Stimulated activated naive CD8-positive, alpha-beta T cell treated with anti-CD3 and anti-CD28 coated beads, Interleukin-15, amount 100 ng/mL, for 72 hours (primary cell): ENCODE results near the gene NCAN.
A peak's percentile ranks its signal among the peaks of the same experiment; 100 is the strongest.

Experiments used
- ATAC-seq: fragments of 150-1000 bp; cut with Tn5 transposase; 2 replicates; pipeline ENCODE4 v1.10.0; 2021; ENCODE audit warnings: mild to moderate bottlenecking, moderate library complexity
- DNase-seq, 2 donors: peaks; one replicate each; pipeline ENCODE4 v3.0.0; 2021 to 2022
- H3K27ac Mint-ChIP-seq, 2 donors: one replicate each; pipeline ENCODE4 v1.8.0; 2022; ENCODE audit warnings: mild to moderate bottlenecking in 2 of 2, mixed read lengths in 2 of 2, moderate library complexity in 2 of 2
- H3K27me3 Mint-ChIP-seq: one replicate; pipeline ENCODE4 v1.8.0; 2022; ENCODE audit warnings: mixed read lengths
- H3K4me1 Mint-ChIP-seq: one replicate; pipeline ENCODE4 v1.8.0; 2022; ENCODE audit warnings: mild to moderate bottlenecking, mixed read lengths
- H3K4me3 Mint-ChIP-seq, 2 donors: one replicate each; pipeline ENCODE4 v1.8.0; 2022; ENCODE audit warnings: mild to moderate bottlenecking in 2 of 2, mixed read lengths in 2 of 2, moderate library complexity in 1 of 2
- H3K9me3 Mint-ChIP-seq, 2 donors: one replicate each; pipeline ENCODE4 v1.8.0; 2022; ENCODE audit warnings: mixed read lengths in 2 of 2

Gene NCAN

GRCh38 chr19:19274716-19275565 lies 63.2 kb downstream of the NCAN start:
- no peak overlapping the region for H3K27ac Mint-ChIP-seq
- H3K27me3 Mint-ChIP-seq = peaks cover 29% of the 10 kb centered on the region
- ATAC-seq = no peak

GRCh38 chr19:19276386-19276785 lies 64.6 kb downstream of the NCAN start:
- peaks cover 28% of the 10 kb centered on the region for H3K27me3 Mint-ChIP-seq
- H3K9me3 Mint-ChIP-seq = no peaks in the 10 kb centered on the region
- no peak overlapping the region for H3K4me3 Mint-ChIP-seq
- no peak overlapping the region for H3K27ac Mint-ChIP-seq
- no peak for ATAC-seq
- peaks cover 11% of the 10 kb centered on the region for H3K4me1 Mint-ChIP-seq
- DNase-seq = no peak

More at GRCh38 chr19:19274716-19275565, 63.2 kb downstream of the NCAN start:
- no peak for DNase-seq
- no peak overlapping the region for H3K4me3 Mint-ChIP-seq
- H3K9me3 Mint-ChIP-seq = no peaks in the 10 kb centered on the region
- H3K4me1 Mint-ChIP-seq = peaks cover 11% of the 10 kb centered on the region

GRCh38 chr19:19276851-19277250 lies 65.1 kb downstream of the NCAN start:
- H3K9me3 Mint-ChIP-seq = no peaks in the 10 kb centered on the region

GRCh38 chr19:19278315-19278714 lies 66.6 kb downstream of the NCAN start:
- Mint-ChIP-seq H3K4me3 (no peak overlapping the region), H3K27ac (no peak overlapping the region), H3K27me3 (peaks cover 10% of the 10 kb centered on the region), H3K9me3 (no peaks in the 10 kb centered on the region), H3K4me1 (peaks cover 9% of the 10 kb centered on the region)
- ATAC-seq (no peak), DNase-seq (no peak)

More at GRCh38 chr19:19276851-19277250, 65.1 kb downstream of the NCAN start:
- no peak overlapping the region for H3K4me3 Mint-ChIP-seq
- DNase-seq (no peak), ATAC-seq (no peak)
- peaks cover 24% of the 10 kb centered on the region for H3K27me3 Mint-ChIP-seq
- H3K4me1 Mint-ChIP-seq = peaks cover 11% of the 10 kb centered on the region
- H3K27ac Mint-ChIP-seq = no peak overlapping the region

- H3K4me3 Mint-ChIP-seq = no peak overlapping the region
Measured at GRCh38 chr19:19279062-19279612, 67.4 kb downstream of the NCAN start.

GRCh38 chr19:19279853-19280252 lies 68.1 kb downstream of the NCAN start:
- H3K27ac Mint-ChIP-seq = peak overlapping the region in 1 of 2 donors; percentile 12
- ATAC-seq (no peak), DNase-seq (no peak)
- H3K4me1 Mint-ChIP-seq = no peaks in the 10 kb centered on the region
- H3K4me3 Mint-ChIP-seq = no peak overlapping the region
- H3K27me3 Mint-ChIP-seq = no peaks in the 10 kb centered on the region
- H3K9me3 Mint-ChIP-seq = no peaks in the 10 kb centered on the region

More at GRCh38 chr19:19279062-19279612, 67.4 kb downstream of the NCAN start:
- peak overlapping the region in 1 of 2 donors; percentile 67 for H3K27ac Mint-ChIP-seq
- H3K27me3 Mint-ChIP-seq = peaks cover 2% of the 10 kb centered on the region
- DNase-seq (no peak), ATAC-seq (no peak)
- peaks cover 1% of the 10 kb centered on the region for H3K4me1 Mint-ChIP-seq
- no peaks in the 10 kb centered on the region for H3K9me3 Mint-ChIP-seq

- Mint-ChIP-seq H3K9me3 (no peaks in the 10 kb centered on the region), H3K27ac (no peak overlapping the region), H3K27me3 (no peaks in the 10 kb centered on the region), H3K4me1 (no peaks in the 10 kb centered on the region), H3K4me3 (no peak overlapping the region)
- ATAC-seq (no peak), DNase-seq (no peak)
Measured at GRCh38 chr19:19280561-19280960, 68.8 kb downstream of the NCAN start.

GRCh38 chr19:19285686-19286085 lies 73.9 kb downstream of the NCAN start:
- no peak overlapping the region for H3K4me3 Mint-ChIP-seq
- H3K27ac Mint-ChIP-seq = no peak overlapping the region
- H3K9me3 Mint-ChIP-seq = no peaks in the 10 kb centered on the region
- H3K4me1 Mint-ChIP-seq = no peaks in the 10 kb centered on the region
- ATAC-seq (no peak), DNase-seq (no peak)
- no peaks in the 10 kb centered on the region for H3K27me3 Mint-ChIP-seq

GRCh38 chr19:19292607-19293006 lies 80.8 kb downstream of the NCAN start:
- Mint-ChIP-seq H3K27ac (no peak overlapping the region), H3K9me3 (no peaks in the 10 kb centered on the region), H3K4me3 (no peak overlapping the region), H3K4me1 (no peaks in the 10 kb centered on the region), H3K27me3 (no peaks in the 10 kb centered on the region)
- no peak for DNase-seq
- ATAC-seq = no peak

- DNase-seq = no peak
- no peaks in the 10 kb centered on the region for H3K4me1 Mint-ChIP-seq
Measured at GRCh38 chr19:19294914-19295313, 83.2 kb downstream of the NCAN start.

GRCh38 chr19:19296953-19297689 lies 85.4 kb downstream of the NCAN start:
- ATAC-seq = no peak
- no peaks in the 10 kb centered on the region for H3K4me1 Mint-ChIP-seq
- DNase-seq = no peak
- H3K4me3 Mint-ChIP-seq = no peak overlapping the region
- H3K27me3 Mint-ChIP-seq = no peaks in the 10 kb centered on the region
- H3K9me3 Mint-ChIP-seq = no peaks in the 10 kb centered on the region
- H3K27ac Mint-ChIP-seq = peak overlapping the region in 1 of 2 donors; percentile 34

More at GRCh38 chr19:19294914-19295313, 83.2 kb downstream of the NCAN start:
- Mint-ChIP-seq H3K27me3 (no peaks in the 10 kb centered on the region), H3K4me3 (no peak overlapping the region), H3K27ac (peak overlapping the region in 1 of 2 donors; percentile 19), H3K9me3 (no peaks in the 10 kb centered on the region)
- ATAC-seq = no peak

- Mint-ChIP-seq H3K27ac (no peak overlapping the region), H3K4me1 (no peaks in the 10 kb centered on the region), H3K4me3 (no peak overlapping the region), H3K9me3 (no peaks in the 10 kb centered on the region), H3K27me3 (no peaks in the 10 kb centered on the region)
- ATAC-seq (no peak), DNase-seq (no peak)
Measured at GRCh38 chr19:19297759-19298158, 86.0 kb downstream of the NCAN start.

GRCh38 chr19:19300613-19301012 lies 88.9 kb downstream of the NCAN start:
- Mint-ChIP-seq H3K4me1 (no peaks in the 10 kb centered on the region), H3K27ac (no peak overlapping the region), H3K27me3 (no peaks in the 10 kb centered on the region), H3K4me3 (no peak overlapping the region), H3K9me3 (no peaks in the 10 kb centered on the region)
- ATAC-seq = no peak
- DNase-seq = no peak
